ENCODE results near the gene FAM222B. TPM values are rescaled to one million over a fixed set of nuclear protein-coding genes. Genes with fewer than 3 reads are reported as not detected.

Gene FAM222B
- total RNA-seq, 1 experiment from 2014 or later = 39.5 TPM

GRCh38 chr17:28765038-28765437 is 77.6 kb downstream of the FAM222B start:
- no peak overlapping the region for H3K27ac Mint-ChIP-seq (ENCODE audit: unreplicated experiment)
- no peaks in the 10 kb centered on the region for H3K27me3 Mint-ChIP-seq (ENCODE audit: insufficient read depth, unreplicated experiment)
- H3K4me3 ChIP-seq (ENCODE audit: low read depth, low read length) = no peak overlapping the region
- H3K4me1 ChIP-seq = no peaks in the 10 kb centered on the region
- no peaks in the 10 kb centered on the region for H3K9me3 Mint-ChIP-seq (ENCODE audit: unreplicated experiment)
- ChIA-PET CTCF (interaction anchor here (1.8 to 3.2 kb wide), 4 partner anchors 14 to 138 kb away, joined by 11 to 42 read pairs (median 24); partner anchors contain the start of genes DHRS13 and FAM222B), POLR2A (interaction anchor here (1.3 to 2.2 kb wide), 2 partner anchors 38 to 133 kb away, joined by 3 to 10 read pairs; partner anchors contain the start of genes FLOT2 and TLCD1)
- no peaks in the 10 kb centered on the region for H3K9me3 ChIP-seq
- intact Hi-C loops (cut with micrococcal nuclease; ENCODE audit: unreplicated experiment) = no loop called here
- DNase-seq = no peak
- no peak overlapping the region for H3K4me3 Mint-ChIP-seq (ENCODE audit: unreplicated experiment)
- peaks cover 7% of the 10 kb centered on the region for H3K4me1 Mint-ChIP-seq (ENCODE audit: low read depth, unreplicated experiment)
- BruUV-seq (replicated peaks) = no TSS peak
- peaks cover 3% of the 10 kb centered on the region; the same call in 1 of the 2 replicates for H3K36me3 ChIP-seq (ENCODE audit: control insufficient read depth, insufficient read depth, low read length)
- peaks cover 45% of the 10 kb centered on the region for H3K36me3 Mint-ChIP-seq (ENCODE audit: insufficient read depth, unreplicated experiment)
- TF ChIP-seq CTCF (IDR thresholded peaks at IDR 0.05; ENCODE audit: insufficient read depth in 1 of 2, low read depth in 1 of 2, low read length in 1 of 2, severe bottlenecking in 1 of 2, unreplicated experiment in 1 of 2) = no peak
- H3K27me3 ChIP-seq (replicated peaks; ENCODE audit: control insufficient read depth, insufficient read depth, low read length) = no peaks in the 10 kb centered on the region

GRCh38 chr17:28763804-28764266 is 78.8 kb downstream of the FAM222B start:
- no TSS peak for BruUV-seq (replicated peaks)
- Mint-ChIP-seq H3K9me3 (ENCODE audit: unreplicated experiment) (no peaks in the 10 kb centered on the region), H3K27me3 (ENCODE audit: insufficient read depth, unreplicated experiment) (no peaks in the 10 kb centered on the region), H3K27ac (ENCODE audit: unreplicated experiment) (peak overlapping the region; percentile 13), H3K4me1 (ENCODE audit: low read depth, unreplicated experiment) (no peaks in the 10 kb centered on the region), H3K36me3 (ENCODE audit: insufficient read depth, unreplicated experiment) (peaks cover 54% of the 10 kb centered on the region), H3K4me3 (ENCODE audit: unreplicated experiment) (no peak overlapping the region)
- intact Hi-C loops (cut with micrococcal nuclease; ENCODE audit: unreplicated experiment) = loop anchor here (1.0 kb wide), 3 partner anchors 48 to 133 kb away; partner anchors contain the start of gene FLOT2
- TF ChIP-seq CTCF (IDR thresholded peaks at IDR 0.05; ENCODE audit: insufficient read depth in 1 of 2, low read depth in 1 of 2, low read length in 1 of 2, severe bottlenecking in 1 of 2, unreplicated experiment in 1 of 2) = peak; percentile 85 to 88
- no peaks in the 10 kb centered on the region for H3K27me3 ChIP-seq (replicated peaks; ENCODE audit: control insufficient read depth, insufficient read depth, low read length)
- no peaks in the 10 kb centered on the region for H3K4me1 ChIP-seq
- DNase-seq = peak; percentile 80 to 87
- H3K4me3 ChIP-seq (ENCODE audit: low read depth, low read length) = no peak overlapping the region
- peaks cover 3% of the 10 kb centered on the region for H3K36me3 ChIP-seq (ENCODE audit: control insufficient read depth, insufficient read depth, low read length)
- ChIA-PET POLR2A (interaction anchor here (0.5 to 2.2 kb wide), 5 partner anchors 37 to 134 kb away, joined by 3 to 10 read pairs (median 3); partner anchors contain the start of genes FLOT2 and TLCD1), CTCF (interaction anchor here (0.6 to 3.5 kb wide), 43 partner anchors 9 to 353 kb away, joined by 3 to 70 read pairs (median 5); partner anchors contain the start of genes BLTP2, DHRS13, FAM222B and FLOT2)
- H3K9me3 ChIP-seq = no peaks in the 10 kb centered on the region

GRCh38 chr17:28763137-28763799 is 79.3 kb downstream of the FAM222B start:
- POLR2A ChIA-PET = interaction anchor here (0.5 to 2.2 kb wide), 4 partner anchors 36 to 56 kb away, joined by 3 to 10 read pairs (median 5); partner anchors contain the start of gene TLCD1
- no peaks in the 10 kb centered on the region for H3K27me3 ChIP-seq (replicated peaks; ENCODE audit: control insufficient read depth, insufficient read depth, low read length)
- H3K4me1 Mint-ChIP-seq (ENCODE audit: low read depth, unreplicated experiment) = no peaks in the 10 kb centered on the region
- peak overlapping the region; percentile 13 for H3K27ac Mint-ChIP-seq (ENCODE audit: unreplicated experiment)
- H3K27me3 Mint-ChIP-seq (ENCODE audit: insufficient read depth, unreplicated experiment) = no peaks in the 10 kb centered on the region
- no peak overlapping the region for H3K4me3 ChIP-seq (ENCODE audit: low read depth, low read length)
- CTCF ChIA-PET = interaction anchor here (0.6 to 3.5 kb wide), 43 partner anchors 9 to 354 kb away, joined by 3 to 70 read pairs (median 5); partner anchors contain the start of genes BLTP2, DHRS13, FAM222B and FLOT2
- H3K4me1 ChIP-seq = no peaks in the 10 kb centered on the region
- no peak for TF ChIP-seq CTCF (IDR thresholded peaks at IDR 0.05; ENCODE audit: insufficient read depth in 1 of 2, low read depth in 1 of 2, low read length in 1 of 2, severe bottlenecking in 1 of 2, unreplicated experiment in 1 of 2)
- DNase-seq = no peak
- intact Hi-C loops (cut with micrococcal nuclease; ENCODE audit: unreplicated experiment) = loop anchor here (1.0 kb wide), 3 partner anchors 49 to 134 kb away; partner anchors contain the start of gene FLOT2
- H3K4me3 Mint-ChIP-seq (ENCODE audit: unreplicated experiment) = no peak overlapping the region
- BruUV-seq (replicated peaks) = no TSS peak
- no peaks in the 10 kb centered on the region for H3K9me3 Mint-ChIP-seq (ENCODE audit: unreplicated experiment)
- H3K36me3 ChIP-seq (ENCODE audit: control insufficient read depth, insufficient read depth, low read length) = peaks cover 3% of the 10 kb centered on the region
- H3K36me3 Mint-ChIP-seq (ENCODE audit: insufficient read depth, unreplicated experiment) = peaks cover 58% of the 10 kb centered on the region
- no peaks in the 10 kb centered on the region for H3K9me3 ChIP-seq

Measured in Caco-2 (cell line).